HG03196 (cell line): ENCODE measurements around the gene MAP3K7.

Source experiments
- ATAC-seq: cut with Tn5 transposase; IDR thresholded peaks from one replicate; pipeline ENCODE4 v1.9.1; 2021; ENCODE audit not compliant: unreplicated experiment

Gene MAP3K7

DNA sequence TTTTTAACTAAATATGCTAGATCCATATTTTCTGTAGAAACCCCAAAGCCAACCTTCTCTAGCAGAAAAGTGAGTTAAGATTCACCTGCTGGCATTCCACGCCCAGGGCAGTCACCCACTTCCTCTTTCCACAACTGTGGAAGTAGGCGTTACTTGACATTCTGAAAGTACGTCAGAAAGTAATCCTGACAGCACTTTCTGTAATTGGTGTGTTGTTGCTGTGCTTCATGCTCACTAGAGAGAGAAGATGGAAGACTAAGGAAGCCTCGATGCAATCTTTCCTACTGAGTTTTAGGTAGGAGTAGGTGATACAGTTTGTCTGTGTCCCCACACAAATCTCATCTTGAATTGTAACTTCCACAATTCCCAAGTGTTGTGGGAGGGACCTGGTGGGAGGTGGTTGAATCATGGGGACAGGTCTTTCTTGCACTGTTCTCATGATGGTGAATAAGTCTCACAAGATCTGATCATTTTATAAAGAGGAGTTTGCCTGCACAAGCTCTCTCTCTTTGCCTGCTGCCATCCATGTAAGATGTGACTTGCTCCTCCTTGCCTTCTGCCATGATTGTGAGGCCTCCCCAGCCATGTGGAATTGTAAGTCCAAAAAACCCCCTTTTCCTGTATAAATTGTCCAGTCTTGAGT lies 101.1 kb downstream of the MAP3K7 start:
- no peak for ATAC-seq

DNA sequence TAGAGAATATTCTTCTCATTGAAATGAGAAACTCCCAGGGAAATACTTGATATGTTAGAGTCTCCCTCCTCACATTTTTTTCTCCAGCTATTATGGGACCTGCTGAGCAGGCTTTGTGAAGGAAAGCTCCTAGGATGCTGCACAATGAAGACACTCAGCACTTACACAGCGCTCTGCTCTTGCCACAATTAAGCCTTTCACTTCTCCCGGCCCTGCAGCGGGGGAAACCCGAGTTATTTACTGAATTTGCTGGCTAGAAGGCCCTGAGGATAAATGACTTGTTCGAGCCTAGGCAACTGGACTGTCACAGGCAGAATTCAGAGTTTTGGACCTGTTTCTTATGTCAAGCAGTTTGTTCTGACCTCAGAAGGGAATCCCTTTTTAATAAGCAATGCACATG lies 102.0 kb downstream of the MAP3K7 start:
- no peak for ATAC-seq

DNA sequence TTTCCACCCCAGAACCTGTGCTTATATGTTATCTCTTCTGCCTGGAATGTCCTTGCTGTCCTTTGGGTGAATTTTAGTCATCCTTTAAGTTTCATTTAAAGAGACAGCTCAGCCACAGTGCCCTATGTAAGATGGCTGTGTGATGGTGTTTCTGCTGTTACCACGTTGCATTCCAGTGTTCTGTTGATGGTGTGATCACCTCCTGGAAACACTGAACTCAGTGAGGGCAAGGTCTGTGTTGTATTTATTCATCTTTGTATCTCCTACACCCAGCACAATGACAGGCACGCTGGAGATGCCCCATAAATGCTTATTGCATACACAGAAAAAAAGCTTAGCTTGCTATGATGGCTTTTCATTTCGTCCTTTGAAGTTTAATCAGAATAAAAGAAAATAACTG lies 102.5 kb downstream of the MAP3K7 start:
- no peak for ATAC-seq

DNA sequence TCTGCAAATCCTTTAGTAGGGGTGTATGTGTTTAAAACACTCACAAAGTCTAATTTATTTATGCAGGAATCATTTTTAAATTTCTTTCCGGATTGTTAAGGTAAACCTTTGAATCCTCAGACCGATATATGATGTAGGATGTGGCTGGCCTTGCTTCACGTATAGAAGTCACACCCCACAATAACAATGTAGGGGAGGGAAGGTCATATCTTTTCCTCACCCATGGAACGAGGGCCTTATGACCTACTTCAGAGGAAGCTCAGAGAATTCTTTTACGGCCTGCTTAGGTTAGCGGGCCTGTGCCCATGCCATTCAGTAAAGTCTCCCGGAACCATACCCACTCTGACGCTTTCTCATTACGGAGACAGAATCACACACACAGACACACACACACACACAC lies 102.9 kb downstream of the MAP3K7 start:
- no peak for ATAC-seq

DNA sequence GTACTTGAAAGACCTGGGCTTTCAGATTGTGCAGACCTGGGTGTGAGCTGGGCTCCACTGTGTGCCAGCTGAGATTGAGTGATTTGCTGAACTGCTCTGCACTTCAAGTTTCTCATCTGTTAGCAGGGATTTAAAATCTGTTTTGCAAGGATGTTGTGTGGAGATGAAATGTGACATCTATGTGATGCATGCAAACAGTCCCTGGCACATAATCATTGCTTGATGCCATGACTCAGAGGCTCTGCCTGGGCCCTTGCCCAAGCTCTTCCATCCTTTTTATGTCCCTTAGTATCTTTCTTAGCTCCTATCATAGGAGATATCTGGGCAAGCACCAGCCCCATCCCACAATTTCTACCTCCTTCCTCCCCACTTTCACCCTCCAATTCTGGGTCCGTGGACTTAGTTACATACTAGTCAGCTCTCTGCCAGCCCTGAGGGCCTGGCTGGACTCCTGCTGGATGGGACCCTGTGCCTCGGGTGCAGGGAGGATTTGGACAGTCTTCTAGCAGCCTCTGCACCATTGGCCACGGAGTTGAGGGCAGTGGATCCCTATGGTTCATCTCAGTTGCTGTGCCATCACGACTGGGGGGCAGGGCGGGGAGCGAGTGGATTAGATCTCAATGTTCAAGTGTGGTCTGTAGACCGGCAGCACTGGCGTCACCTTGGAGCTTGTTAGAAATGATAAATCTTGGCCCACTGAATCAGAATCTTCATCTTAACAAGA lies 103.6 kb downstream of the MAP3K7 start:
- no peak for ATAC-seq

DNA sequence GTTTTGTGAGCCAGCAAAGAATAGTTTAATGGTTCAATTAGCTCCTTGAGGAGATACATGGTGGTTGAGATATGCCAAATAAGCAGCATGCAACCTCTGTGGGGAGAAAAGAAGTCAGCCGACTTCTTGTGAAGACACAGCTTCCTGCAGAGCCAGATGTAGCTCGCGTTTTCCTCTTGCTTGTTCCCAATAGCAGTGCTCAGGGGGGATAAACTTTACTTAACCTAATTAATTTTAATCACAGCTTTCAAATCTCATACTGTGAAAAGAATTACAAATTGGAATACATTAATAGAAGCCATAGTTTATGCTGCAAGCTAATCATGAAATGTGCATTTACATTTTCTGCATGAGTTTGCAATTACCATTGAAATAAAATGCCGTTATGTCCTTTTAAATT lies 106.2 kb downstream of the MAP3K7 start:
- no peak for ATAC-seq

DNA sequence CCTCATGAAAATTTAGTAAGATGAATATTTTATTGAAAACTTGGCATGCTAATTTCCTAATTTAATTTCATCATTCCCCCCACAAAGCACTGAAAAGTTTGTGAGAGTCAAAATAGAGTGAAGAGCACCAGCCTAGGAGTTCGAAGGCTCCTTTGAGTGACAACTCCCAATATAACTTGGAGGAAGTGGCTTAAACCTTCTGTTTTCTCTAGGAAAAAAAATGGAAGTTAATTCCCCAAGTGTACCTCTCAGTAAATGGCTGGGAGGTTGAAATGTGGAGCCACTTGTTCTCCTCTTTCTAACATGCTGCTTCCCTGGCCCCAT lies 107.3 kb downstream of the MAP3K7 start:
- ATAC-seq: no peak

DNA sequence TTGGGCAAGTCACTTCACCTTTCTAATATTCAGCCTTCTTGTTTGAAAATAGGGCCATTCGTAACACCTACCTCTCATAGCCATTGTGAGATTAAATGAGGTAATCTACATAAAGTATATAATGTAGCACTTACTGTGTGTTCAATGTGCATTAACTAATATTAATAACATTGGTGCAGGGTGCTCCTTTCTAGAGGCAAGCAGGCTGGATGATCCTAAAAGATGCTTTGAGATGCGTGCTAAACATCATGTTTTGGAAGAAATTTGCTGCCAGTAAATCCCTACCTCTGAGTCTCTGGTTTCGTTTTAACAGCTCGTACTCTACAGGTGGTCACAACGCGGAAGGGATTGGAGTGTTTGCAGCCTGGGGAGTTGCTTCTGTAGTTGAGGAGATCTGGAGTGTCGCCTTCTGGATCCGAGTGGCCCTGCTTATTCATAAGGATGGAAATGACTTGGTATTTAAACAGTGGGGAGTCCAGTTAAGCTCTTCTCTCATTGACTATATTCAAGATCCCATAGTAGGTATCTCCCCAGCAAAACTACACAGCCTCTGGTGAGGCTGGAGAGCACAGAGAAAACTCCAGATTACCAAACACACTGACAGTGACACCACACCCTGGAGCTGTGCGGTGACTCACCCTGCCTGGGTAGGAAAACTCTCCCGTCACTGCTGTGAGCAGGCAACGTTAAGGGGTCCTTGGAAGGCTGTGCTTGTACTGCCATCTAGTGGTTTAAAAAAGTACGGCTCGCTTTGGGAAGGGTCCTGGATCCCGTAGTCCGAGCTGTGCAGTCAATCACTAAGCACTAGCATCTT lies 107.9 kb downstream of the MAP3K7 start:
- ATAC-seq: peak; percentile 84

DNA sequence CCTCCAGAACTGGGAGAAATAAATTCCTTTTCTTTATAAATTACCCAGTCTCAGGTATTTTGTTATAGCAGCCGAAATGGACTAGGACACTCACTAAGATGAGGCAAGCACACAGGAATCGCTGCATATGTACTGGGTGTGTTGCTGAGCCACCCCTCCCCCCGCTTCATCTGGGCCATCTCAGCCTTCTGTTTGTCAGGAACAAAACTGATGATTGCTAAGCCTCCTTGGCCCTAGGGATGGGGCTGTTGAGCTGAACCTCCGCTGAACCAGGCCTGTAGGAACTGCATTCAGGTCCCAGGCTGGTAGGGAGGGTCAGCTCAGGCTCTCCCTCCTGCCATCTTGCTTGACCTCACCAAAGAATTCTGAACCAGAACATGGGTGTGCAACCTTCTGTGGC lies 108.6 kb downstream of the MAP3K7 start:
- no peak for ATAC-seq

DNA sequence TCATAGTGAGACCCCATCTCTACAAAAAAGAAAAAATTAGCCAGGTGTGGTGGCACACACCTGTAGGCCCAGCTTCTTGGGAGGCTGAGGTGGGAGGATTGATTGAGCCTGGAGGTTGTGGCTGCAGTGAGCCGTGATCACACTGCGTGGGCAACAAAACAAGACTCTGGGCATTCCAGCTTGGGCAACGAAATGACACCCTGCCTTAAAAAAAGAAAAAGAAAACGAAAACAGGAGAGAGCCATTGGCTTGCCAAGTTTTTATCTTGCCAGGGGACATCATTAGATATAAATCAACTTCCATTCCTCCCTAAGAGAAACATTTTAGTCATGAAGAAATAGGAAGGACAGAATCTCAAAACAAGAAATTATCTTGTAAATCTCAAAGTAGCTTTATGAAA lies 109.5 kb downstream of the MAP3K7 start:
- ATAC-seq: no peak

DNA sequence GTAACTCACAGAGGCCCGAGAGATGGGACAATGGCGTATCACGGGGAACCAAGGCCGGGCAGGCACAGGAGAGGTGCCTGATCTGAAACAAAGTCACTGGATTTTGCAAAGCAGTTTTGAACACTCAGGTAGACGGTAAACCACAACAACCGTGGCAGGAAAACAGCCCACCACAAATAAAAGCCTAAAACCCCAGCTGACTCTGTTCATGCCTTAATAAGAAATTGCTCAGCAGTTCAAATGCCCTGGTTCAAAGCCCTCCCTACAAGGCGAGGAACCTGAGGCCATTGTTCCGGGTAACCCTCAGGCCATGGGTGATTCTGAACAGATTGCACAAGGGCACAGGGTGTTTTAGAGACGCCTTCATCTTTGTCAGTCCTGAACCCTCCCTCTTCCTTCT lies 114.2 kb downstream of the MAP3K7 start:
- ATAC-seq: no peak

DNA sequence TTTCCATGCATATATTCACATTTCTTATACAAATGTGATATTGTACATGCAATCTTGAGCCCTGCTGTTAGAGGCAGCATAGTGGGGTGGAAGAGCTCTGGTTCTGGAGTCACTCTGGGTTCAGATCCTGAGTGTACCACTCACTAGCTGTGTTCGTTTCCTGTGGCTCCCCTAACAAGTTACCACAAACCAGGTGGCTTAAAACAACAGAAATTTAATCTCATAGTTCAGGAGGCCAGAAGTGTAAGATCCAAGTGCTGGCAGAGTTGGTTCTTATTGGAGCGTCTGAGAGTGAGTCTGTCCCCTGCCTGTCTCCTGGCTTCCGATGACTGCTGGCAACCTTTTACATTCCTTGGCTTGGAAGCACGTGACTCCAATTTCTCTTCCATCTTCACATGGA lies 115.6 kb downstream of the MAP3K7 start:
- no peak for ATAC-seq

DNA sequence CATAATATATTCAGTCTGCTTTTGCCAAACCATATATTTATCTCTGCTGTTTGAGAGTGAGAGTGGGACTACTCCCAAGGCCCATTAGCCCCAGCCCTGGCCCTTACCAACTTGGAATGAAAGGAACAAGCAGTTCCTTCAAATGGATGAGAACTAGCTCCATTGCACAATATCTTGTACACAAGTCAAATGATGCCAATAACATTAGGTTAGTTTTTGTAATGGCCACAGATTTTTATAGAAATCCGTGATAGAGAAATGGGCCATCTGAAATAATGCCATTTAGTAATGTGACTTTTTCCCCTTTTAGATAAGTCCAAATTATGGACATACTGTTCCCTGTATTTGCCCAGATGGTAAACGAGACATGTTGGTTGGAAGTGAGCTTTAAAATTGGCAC lies 117.0 kb downstream of the MAP3K7 start:
- ATAC-seq: no peak

DNA sequence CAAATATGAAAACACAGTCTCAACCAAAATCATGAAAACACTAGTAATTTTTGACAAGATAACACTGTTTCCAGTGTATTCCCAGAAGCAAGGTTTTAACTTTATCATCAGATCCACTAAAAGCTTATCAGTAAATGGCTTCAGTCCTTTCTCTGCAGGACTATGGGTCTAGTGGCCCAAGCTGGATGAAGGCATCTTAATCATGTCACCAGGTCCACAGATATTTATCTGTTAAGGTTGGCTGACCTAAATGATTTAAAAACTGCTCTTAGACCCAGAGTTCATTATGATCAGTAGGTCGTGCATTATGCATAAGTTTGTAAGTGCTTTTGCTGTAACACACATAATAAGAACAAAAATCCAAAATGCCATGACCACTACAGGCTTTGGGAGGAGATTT lies 118.0 kb downstream of the MAP3K7 start:
- no peak for ATAC-seq

DNA sequence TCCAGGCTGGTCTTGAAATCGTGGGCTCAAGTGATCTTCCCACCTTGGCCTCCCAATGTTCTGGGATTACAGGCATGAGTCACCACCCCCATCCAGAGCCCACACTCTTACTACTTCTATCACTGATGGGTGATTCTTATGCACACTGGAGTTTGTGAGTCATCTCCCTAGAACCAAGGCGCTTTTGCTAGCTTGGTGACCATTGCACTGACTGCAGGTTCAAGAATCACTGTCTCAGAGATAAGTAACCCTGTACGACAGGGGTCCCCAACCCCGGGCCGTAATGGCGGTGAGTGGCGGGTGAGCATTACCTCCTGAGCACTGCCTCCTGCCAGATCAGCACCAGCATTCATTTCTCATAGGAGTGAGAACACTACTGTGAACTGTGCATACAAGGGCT lies 118.8 kb downstream of the MAP3K7 start:
- ATAC-seq: no peak

DNA sequence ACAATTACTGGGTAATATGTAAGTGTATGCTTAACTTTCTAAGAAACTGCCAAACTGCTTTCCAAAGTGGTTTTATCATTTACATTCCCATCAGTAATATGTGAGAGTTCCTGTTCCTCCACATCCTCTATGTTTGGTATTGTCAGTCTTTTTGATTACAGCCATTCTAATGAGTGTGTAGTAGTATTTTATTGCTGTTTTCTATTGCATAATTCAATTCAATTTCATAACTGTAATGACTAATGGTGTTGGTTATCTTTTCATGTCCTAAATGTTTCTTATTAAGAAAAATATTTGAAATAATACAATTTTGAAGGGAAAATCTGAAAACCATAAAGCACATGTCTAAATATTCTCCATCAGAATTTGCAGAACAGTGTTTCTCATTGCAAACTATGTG lies 119.3 kb downstream of the MAP3K7 start:
- no peak for ATAC-seq

DNA sequence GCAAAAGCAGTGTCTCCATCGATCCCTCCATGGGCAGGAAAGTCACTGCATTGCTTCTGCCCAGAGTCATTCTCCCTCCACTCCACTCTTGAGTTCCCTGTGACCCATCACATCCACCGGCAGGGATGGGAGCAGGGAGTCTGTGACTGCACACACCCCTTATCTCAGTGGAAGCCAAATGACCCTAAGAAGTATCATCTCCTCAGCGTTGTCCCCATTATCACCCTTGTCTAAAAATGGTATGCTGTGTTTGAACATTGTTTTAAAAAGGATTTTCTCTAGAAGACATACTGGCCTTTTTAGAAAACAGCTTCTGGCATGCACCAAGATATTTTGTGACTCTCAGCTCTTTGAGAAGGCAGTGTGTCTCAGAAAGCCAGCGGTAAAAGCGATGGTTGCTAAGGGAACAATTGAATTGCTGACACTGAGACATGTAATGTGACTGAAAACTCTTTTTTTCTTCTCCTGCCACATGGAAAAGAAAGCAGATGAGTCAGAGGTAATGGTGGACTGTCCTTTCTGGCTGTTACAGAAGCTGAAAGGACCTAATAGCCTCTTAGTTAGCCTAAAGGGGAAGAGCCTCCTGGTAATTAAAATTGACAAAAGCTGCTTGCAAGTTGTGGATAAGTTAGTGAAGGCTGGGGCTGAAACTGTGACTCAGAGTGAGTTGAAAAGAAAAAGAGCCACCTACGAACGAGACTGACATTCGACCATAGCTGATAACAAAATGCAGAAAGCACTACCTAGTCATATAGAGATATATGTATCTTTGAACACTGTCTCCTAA lies 120.5 kb downstream of the MAP3K7 start:
- no peak for ATAC-seq

DNA sequence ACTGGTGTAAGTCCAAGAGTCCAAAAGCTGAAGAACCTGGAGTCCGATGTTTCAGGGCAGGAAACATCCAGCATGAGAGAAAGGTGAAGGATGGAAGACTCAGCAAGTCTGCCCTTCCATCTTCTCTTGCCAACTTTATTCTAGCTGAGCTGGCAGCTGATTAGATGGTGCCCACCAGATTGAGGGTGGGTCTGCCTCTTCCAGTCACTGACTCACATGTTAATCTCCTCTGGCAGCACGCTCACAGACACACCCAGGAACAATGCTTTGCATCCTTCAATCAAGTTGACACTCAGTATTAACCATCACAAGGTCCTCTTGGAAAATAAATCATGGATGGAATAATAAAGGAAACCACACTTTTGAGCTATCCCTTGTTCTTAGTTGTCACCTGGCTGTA lies 121.2 kb downstream of the MAP3K7 start:
- ATAC-seq: no peak

DNA sequence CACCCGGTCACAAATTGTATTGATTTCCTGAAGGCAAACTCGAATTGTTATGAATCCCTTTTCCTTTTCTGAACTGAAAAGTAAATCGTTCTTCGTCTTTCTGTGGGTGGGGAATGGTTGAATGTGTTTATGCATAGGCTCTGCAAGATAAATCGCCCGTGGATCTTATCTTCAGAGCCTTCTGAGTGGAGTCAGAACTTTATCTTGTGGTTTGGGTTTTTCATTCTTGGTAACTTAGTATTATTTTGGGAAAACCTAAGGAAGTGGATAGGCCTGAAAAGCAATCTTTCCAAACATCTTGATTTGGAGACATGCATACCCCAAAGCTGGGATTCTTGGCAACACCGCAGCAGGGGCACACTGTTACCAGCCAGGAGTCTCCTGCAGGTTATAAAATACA lies 122.4 kb downstream of the MAP3K7 start:
- ATAC-seq: no peak

DNA sequence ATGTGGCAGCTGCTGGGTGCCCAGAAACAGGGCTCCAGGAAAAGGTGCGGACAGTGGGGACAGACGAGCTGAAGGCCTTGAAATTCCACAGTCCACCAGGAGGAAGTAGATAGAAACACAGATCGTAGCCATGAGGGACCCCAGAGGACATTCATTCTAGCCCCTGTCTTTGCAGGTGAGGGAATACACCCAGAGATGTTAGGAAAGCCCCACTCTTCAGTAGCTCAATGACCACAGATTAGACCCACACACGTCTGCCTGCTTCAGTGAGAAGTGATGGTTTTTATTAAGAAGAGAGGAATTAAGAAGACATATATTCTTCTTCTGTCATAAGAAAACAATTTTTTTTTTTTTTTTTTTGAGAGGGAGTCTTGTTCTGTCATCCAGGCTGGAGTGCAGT lies 123.0 kb downstream of the MAP3K7 start:
- no peak for ATAC-seq
